OCI-LY3 (cell line): ENCODE measurements around the gene PKHD1.

Source experiments
- CTCF ChIP-seq: fragments of 200-600, 300-600 bp; sonication (generic); IDR thresholded peaks from 2 replicates; pipeline ENCODE4 v1.5.1; 2014; ENCODE audit warnings: antibody characterized with exemption, low read length, low read depth
- EZH2phosphoT487 ChIP-seq: fragments of 200-600 bp; shearing (Covaris generic); IDR thresholded peaks from 2 replicates; pipeline ENCODE4 v1.6.1; 2018; ENCODE audit warnings: antibody characterized with exemption, mixed run types, low read depth

GRCh38 chr6:52014391-52014790 is 73.0 kb downstream of the PKHD1 start:
- TF ChIP-seq CTCF (no peak), EZH2phosphoT487 (no peak)
